ENCODE measurements around the gene CRTAP. TPM values are rescaled to one million over a fixed set of nuclear protein-coding genes. Genes with fewer than 3 reads are reported as not detected.

CRTAP gene
- total RNA-seq, 1 experiment from 2014 or later, result 134 TPM

DNA sequence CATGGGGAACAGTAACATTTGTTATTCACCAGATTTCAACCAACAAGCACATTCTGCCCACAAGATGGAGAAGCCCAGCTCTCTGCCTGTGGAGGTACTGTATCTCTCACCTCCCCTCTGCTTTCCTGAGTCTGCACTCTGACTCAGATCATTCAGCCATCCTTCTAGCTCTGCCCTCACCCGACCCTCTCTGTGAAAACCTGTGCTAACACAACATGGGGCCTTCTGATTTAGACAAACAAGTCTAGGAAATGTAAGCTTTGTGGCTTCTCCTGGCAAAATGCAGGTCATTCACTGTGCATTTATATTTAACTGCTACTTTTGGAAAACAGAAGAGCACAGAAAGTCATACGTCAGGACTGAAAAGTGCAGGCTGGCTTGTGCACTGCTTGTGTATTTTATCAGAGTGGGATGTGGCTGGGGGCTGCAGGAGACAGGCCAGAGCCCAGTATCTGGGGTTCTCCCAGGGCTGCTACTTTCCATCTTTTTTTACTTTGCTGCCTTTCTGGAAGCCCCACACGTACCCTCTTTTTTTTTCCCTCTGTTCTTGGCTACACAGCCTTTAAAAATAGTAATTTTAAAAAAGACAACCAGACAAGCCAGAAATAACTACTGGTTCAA, 54.0 kb downstream of the CRTAP start:
- intact Hi-C loops (cut with micrococcal nuclease; ENCODE audit: unreplicated experiment), result no loop called here
- POLR2A ChIA-PET (ENCODE audit: unreplicated experiment), result no interaction called here
- H3K27ac ChIP-seq, result no peak overlapping the region
- no peaks in the 10 kb centered on the region for H3F3A ChIP-seq (ENCODE audit: insufficient read depth, low read depth)
- CTCF ChIA-PET, result no interaction called here
- H3K36me3 ChIP-seq (ENCODE audit: low read depth), result no peaks in the 10 kb centered on the region
- H3K79me2 ChIP-seq (ENCODE audit: low read depth), result no peaks in the 10 kb centered on the region
- no peak overlapping the region for H2AFZ ChIP-seq
- BruUV-seq (replicated peaks), result no TSS peak
- no peaks in the 10 kb centered on the region for H3K9me3 ChIP-seq (ENCODE audit: insufficient read depth, low read depth)
- no peak overlapping the region for H3K4me2 ChIP-seq
- no peaks in the 10 kb centered on the region for H3K4me1 ChIP-seq (replicated peaks; ENCODE audit: insufficient read depth)
- no peaks in the 10 kb centered on the region for H3K9me2 ChIP-seq (ENCODE audit: insufficient read depth)
- no peak overlapping the region for H3K4me3 ChIP-seq
- no peaks in the 10 kb centered on the region for H4K20me1 ChIP-seq (ENCODE audit: insufficient read depth)
- no peaks in the 10 kb centered on the region for H3K27me3 ChIP-seq (ENCODE audit: insufficient read depth, low read depth)
- no peak for TF ChIP-seq EZH2 (IDR thresholded peaks at IDR 0.05; ENCODE audit: low read depth)
- DNase-seq, result no peak

DNA sequence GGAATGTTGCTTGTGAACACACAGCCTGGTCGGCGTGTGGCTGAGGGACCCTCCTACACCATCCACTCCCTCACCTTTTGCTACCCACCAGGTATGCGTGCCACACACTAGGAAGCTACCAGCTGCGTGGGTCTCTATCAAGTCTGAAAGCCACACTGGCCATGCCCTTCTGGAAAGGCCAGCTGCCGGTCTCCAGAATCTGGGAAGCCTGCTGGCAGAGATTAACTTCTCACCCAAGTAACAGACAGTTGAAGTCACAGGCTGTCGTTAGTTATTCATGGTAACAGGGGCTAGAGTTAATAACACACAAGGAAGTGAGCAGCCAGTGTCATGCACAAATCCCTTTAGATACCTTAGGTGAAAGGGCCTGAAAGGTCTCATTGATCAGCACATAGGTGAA, 56.7 kb downstream of the CRTAP start:
- H3K9me3 ChIP-seq (ENCODE audit: insufficient read depth, low read depth), result no peaks in the 10 kb centered on the region
- TF ChIP-seq EZH2 (IDR thresholded peaks at IDR 0.05; ENCODE audit: low read depth), result no peak
- TF ChIP-seq, protein P1, sequence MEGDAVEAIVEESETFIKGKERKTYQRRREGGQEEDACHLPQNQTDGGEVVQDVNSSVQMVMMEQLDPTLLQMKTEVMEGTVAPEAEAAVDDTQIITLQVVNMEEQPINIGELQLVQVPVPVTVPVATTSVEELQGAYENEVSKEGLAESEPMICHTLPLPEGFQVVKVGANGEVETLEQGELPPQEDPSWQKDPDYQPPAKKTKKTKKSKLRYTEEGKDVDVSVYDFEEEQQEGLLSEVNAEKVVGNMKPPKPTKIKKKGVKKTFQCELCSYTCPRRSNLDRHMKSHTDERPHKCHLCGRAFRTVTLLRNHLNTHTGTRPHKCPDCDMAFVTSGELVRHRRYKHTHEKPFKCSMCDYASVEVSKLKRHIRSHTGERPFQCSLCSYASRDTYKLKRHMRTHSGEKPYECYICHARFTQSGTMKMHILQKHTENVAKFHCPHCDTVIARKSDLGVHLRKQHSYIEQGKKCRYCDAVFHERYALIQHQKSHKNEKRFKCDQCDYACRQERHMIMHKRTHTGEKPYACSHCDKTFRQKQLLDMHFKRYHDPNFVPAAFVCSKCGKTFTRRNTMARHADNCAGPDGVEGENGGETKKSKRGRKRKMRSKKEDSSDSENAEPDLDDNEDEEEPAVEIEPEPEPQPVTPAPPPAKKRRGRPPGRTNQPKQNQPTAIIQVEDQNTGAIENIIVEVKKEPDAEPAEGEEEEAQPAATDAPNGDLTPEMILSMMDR (conservative IDR thresholded peaks at IDR 0.05), result no peak
- ChIA-PET POLR2A (ENCODE audit: unreplicated experiment) (no interaction called here), CTCF (no interaction called here)
- BruUV-seq (replicated peaks), result no TSS peak
- DNase-seq, result no peak
- H4K20me1 ChIP-seq (ENCODE audit: insufficient read depth), result no peaks in the 10 kb centered on the region
- no peaks in the 10 kb centered on the region for H3K9me2 ChIP-seq (ENCODE audit: insufficient read depth)
- H3K27me3 ChIP-seq (ENCODE audit: insufficient read depth, low read depth), result no peaks in the 10 kb centered on the region
- H3F3A ChIP-seq (ENCODE audit: insufficient read depth, low read depth), result no peaks in the 10 kb centered on the region
- H3K27ac ChIP-seq, result no peak overlapping the region
- H3K4me1 ChIP-seq (replicated peaks; ENCODE audit: insufficient read depth), result no peaks in the 10 kb centered on the region
- no peak overlapping the region for H3K4me2 ChIP-seq
- no peaks in the 10 kb centered on the region for H3K79me2 ChIP-seq (ENCODE audit: low read depth)
- intact Hi-C loops (cut with micrococcal nuclease; ENCODE audit: unreplicated experiment), result no loop called here
- H3K36me3 ChIP-seq (ENCODE audit: low read depth), result no peaks in the 10 kb centered on the region
- H2AFZ ChIP-seq, result no peak overlapping the region
- H3K4me3 ChIP-seq, result no peak overlapping the region

DNA sequence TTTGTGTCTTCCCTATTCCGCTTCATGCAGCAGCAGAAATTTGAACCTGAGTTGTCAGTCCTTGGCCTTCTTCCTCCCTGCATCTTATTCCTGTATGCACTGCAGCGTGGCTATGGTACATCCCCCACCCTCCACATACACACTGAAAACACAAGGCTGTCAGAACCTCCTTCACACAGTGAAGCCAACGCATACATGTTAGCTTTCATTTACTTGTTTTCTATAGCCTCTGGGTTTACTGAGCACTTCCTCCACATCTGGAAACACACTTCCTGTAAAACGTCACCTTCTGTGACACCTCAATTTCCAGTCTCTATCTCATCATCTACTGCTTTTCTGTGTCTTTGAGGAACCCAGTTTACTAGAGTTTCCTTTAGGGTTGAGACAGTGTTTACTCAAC, 57.8 kb downstream of the CRTAP start:
- BruUV-seq (replicated peaks), result no TSS peak
- H3K4me2 ChIP-seq, result no peak overlapping the region
- H3K9me2 ChIP-seq (ENCODE audit: insufficient read depth), result no peaks in the 10 kb centered on the region
- H2AFZ ChIP-seq, result no peak overlapping the region
- ChIA-PET CTCF (no interaction called here), POLR2A (ENCODE audit: unreplicated experiment) (no interaction called here)
- no peaks in the 10 kb centered on the region for H3K79me2 ChIP-seq (ENCODE audit: low read depth)
- H4K20me1 ChIP-seq (ENCODE audit: insufficient read depth), result no peaks in the 10 kb centered on the region
- intact Hi-C loops (cut with micrococcal nuclease; ENCODE audit: unreplicated experiment), result no loop called here
- H3K9me3 ChIP-seq (ENCODE audit: insufficient read depth, low read depth), result no peaks in the 10 kb centered on the region
- DNase-seq, result no peak
- TF ChIP-seq, protein P1 (conservative IDR thresholded peaks at IDR 0.05), result no peak
- TF ChIP-seq EZH2 (IDR thresholded peaks at IDR 0.05; ENCODE audit: low read depth), result no peak
- no peaks in the 10 kb centered on the region for H3K4me1 ChIP-seq (replicated peaks; ENCODE audit: insufficient read depth)
- H3K27ac ChIP-seq, result no peak overlapping the region
- no peaks in the 10 kb centered on the region for H3K36me3 ChIP-seq (ENCODE audit: low read depth)
- H3K4me3 ChIP-seq, result no peak overlapping the region
- no peaks in the 10 kb centered on the region for H3F3A ChIP-seq (ENCODE audit: insufficient read depth, low read depth)
- no peaks in the 10 kb centered on the region for H3K27me3 ChIP-seq (ENCODE audit: insufficient read depth, low read depth)

DNA sequence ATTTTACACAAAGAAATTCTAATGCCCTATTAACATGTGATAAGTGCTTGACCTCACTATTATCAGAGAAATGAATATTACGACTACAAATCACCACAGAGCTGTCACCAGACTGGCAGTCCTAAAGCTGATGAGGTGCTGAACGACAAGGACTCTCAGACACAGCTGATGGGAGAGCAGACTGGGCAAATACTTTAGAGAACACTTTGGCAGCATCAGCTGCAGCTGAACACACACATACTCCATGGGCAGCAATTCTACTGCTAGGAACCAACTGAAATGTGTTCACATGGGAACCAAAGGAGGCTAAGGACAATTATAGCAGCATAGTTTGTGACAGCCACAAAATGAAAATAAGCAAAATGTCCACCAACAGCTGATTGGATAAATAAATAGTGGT, 59.3 kb downstream of the CRTAP start:
- intact Hi-C loops (cut with micrococcal nuclease; ENCODE audit: unreplicated experiment), result no loop called here
- H3K36me3 ChIP-seq (ENCODE audit: low read depth), result no peaks in the 10 kb centered on the region
- H3K27ac ChIP-seq, result no peak overlapping the region
- no peaks in the 10 kb centered on the region for H4K20me1 ChIP-seq (ENCODE audit: insufficient read depth)
- TF ChIP-seq, protein P1 (conservative IDR thresholded peaks at IDR 0.05), result no peak
- TF ChIP-seq EZH2 (IDR thresholded peaks at IDR 0.05; ENCODE audit: low read depth), result no peak
- H3K9me2 ChIP-seq (ENCODE audit: insufficient read depth), result no peaks in the 10 kb centered on the region
- H3K27me3 ChIP-seq (ENCODE audit: insufficient read depth, low read depth), result no peaks in the 10 kb centered on the region
- H3K4me3 ChIP-seq, result no peak overlapping the region
- DNase-seq, result no peak
- no peaks in the 10 kb centered on the region for H3K4me1 ChIP-seq (replicated peaks; ENCODE audit: insufficient read depth)
- ChIA-PET POLR2A (ENCODE audit: unreplicated experiment) (no interaction called here), CTCF (no interaction called here)
- no peaks in the 10 kb centered on the region for H3F3A ChIP-seq (ENCODE audit: insufficient read depth, low read depth)
- H2AFZ ChIP-seq, result no peak overlapping the region
- no peaks in the 10 kb centered on the region for H3K79me2 ChIP-seq (ENCODE audit: low read depth)
- H3K9me3 ChIP-seq (ENCODE audit: insufficient read depth, low read depth), result no peaks in the 10 kb centered on the region
- BruUV-seq (replicated peaks), result no TSS peak
- H3K4me2 ChIP-seq, result no peak overlapping the region
